GM18498 (cell line): Measurements from ENCODE around the gene CD96.
"Not testable (repeated sequence)": the region's sequence is repeated elsewhere in the genome, so short reads cannot be mapped to it uniquely, and the experiment has no call there.

Source experiments
- ATAC-seq: cut with Tn5 transposase; IDR thresholded peaks from one replicate; pipeline ENCODE4 v1.9.1; 2021; ENCODE audit warnings: mild to moderate bottlenecking, moderate library complexity; ENCODE audit not compliant: unreplicated experiment

Gene CD96, protein sequence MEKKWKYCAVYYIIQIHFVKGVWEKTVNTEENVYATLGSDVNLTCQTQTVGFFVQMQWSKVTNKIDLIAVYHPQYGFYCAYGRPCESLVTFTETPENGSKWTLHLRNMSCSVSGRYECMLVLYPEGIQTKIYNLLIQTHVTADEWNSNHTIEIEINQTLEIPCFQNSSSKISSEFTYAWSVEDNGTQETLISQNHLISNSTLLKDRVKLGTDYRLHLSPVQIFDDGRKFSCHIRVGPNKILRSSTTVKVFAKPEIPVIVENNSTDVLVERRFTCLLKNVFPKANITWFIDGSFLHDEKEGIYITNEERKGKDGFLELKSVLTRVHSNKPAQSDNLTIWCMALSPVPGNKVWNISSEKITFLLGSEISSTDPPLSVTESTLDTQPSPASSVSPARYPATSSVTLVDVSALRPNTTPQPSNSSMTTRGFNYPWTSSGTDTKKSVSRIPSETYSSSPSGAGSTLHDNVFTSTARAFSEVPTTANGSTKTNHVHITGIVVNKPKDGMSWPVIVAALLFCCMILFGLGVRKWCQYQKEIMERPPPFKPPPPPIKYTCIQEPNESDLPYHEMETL

DNA sequence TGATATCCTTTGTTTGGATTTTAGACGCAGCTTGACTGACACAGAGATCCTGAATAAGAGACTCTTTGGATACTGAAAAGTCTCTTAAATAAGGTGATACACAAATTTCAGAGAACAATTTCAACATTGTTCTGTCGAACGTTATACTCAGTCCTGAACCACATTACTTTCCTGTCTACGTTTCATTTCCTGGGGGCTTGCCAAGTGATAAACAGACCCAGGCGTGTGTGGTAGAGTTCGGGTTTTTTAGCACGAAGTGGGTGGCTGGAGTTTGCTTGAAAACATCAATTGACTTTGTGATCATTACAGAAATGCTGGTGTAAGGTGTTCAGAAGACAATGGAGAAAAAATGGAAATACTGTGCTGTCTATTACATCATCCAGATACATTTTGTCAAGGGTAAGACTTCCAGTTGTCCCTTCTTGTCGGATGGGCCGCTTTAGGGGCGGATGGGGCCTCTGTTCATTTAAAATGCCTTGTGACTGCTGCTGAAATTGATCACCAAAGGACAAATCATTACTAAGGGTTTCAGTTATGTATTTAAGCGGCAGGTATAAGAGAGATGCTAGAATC lies at the start of gene CD96:
CD96 (plus strand) TSS at position 287 of the 573 bp plus-strand sequence; CDS start at position 339, 52 bp downstream.
- ATAC-seq, result peak; percentile 38

DNA sequence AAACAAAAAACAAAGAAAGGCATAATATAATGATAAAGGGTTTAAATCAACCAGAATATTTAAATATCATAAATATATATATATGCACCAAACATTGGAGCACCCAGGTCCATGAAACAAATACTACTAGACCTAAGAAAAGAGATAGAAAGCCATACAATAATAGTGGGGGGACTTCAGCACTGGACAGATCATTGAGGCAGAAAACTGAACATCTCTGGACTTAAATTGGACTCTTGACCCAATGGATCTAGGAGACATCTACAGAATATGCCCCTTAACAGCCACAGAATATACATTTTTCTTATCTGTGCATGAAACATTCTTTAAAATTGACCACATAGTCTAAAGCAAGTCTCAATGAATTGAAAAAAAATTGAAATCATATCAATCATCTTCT lies 48.7 kb upstream of the CD96 start:
- ATAC-seq, result no peak

DNA sequence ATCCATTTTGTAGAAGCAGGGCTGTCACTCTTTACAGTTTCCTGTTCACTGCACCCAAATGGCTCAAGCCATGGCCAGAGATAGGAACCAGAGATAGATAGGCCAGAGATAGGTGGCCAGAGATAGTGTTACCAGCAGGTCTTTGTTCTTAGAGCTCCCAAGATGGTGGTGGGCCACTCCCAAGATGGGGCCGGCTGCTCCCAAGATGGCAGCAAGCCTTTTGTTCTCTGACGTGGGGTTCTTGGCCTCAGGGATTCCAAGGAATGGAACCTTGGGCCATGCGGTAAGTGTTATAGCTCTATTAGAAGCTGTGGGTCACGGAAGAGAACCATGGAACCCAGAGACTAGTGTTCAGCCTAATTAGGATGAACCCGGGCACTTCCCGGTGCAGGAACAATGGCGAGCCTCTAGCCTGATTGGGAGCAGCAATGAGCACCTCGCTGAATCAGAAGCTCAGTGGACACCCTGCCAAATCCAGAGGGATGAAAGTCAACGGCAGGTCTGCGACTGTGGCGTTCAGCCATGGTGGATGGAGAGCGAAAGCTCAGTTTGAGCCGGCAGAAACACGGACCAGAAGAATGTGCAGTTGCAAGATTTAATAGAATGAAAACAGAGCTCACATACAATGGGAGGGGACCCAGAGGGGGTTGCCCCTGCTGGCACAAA lies 45.0 kb upstream of the CD96 start:
- no peak for ATAC-seq

GRCh38 chr3:111498022-111498421 lies 44.0 kb upstream of the CD96 start:
- no peak for ATAC-seq

GRCh38 chr3:111506435-111506834 lies 35.6 kb upstream of the CD96 start:
- ATAC-seq, result peak; percentile 69

DNA sequence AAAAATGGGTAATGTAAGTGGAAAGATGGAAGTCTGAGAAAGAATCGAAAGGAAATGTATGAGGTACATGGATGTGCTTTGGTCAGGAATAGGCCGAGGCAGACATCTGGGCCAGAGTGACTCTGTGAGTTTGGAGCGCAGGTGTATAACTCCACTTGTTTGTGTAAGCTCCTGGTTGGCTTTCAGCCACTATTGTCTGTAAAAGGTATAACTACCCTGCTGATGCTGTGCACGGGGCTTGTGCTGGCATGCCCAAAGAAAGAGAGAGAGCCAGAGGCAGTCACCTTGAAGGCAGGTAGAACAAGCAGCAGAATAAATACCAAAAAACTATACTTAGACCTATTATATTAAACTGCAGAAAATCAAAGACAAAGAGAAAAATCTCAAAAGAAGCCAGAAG lies 32.7 kb upstream of the CD96 start:
- ATAC-seq, result no peak

- no peak for ATAC-seq
Observed at GRCh38 chr3:111517801-111518200, 24.2 kb upstream of the CD96 start.

DNA sequence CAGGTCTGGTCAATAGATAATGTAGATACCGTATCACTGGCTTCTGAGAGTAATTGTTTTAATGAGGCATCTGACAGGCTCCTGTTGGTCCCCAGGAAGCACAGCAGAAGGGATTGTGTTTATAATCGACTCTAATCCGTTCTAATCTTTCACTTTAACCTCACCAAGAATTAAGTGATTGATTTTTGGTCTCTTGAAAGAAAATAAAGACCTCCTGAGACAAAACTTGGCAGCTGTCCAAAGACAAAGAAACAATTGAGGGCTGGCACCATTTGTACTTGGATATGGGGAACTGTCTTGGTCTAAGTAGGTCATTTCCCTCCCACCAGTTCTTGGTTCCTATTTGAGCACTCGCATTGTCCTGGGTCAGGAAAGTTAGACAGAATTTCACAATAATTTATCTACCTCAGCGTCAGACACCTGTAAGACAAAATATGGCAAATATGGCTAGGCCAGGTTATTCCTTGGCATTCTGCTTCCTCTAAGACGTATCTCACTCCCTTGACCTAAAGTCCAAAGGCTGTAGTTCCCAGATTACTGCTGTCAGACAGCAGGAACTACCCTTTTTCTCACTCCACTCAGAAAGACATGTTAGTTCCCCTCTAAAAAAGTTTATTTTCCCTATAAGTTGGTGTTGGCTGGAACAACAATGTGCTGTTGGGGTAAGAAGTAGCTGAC lies 22.7 kb upstream of the CD96 start:
- no peak for ATAC-seq

DNA sequence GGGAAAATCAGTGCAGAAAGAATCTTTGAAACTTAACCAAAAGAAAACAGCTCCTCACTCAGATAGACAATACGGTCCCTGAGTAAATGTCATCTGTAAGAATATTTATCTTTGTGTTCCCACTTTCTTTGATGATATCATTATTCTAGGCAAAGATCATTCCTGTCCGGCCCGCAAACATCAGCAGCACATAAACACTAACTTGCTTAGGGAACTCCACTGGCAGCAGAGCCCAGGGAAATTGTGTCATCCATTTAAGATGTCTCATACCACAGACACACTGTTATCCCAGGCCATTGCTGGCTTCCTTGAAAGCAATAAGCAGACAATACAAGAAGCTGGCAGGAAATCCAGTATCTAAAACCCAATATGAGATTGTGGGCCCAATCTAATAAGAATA lies 20.1 kb upstream of the CD96 start:
- no peak for ATAC-seq

DNA sequence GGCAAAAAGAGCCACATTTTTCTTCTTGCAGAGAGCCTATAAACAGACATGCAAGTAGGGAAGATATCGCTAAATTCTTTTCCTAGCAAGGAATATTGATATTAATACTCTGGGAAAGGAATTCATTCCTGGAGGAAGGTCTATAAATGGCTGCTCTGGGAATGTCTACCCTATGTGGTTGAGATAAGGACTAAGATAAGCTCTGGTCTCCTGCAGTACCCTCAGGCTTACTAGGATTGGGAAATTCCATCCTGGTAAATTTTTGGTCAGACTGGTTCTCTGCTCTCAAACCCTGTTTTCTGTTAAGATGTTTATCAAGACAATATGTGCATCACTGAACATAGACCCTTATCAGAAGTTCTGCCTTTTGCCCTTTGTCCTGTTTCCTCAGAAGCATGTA lies 17.5 kb upstream of the CD96 start:
- not testable (repeated sequence) for ATAC-seq

DNA sequence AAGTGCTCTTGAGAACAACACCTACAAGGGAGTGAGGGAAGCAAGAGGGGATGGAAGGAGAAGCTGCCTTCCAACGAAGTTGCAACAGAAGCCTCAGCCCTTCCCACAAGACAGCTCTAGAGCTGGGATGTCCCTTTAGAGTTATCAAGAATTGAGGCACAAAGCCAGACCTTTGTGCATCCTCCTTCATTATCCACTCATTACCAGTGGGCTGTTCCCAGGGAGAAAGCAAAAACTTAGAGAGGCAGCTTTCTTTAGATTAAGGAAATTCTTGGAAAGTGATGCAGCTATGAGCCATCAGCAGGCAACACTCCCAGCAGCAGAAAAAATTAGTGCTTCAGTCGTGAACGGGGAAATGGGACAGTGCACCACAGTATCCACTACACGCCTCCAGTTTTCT lies 10.6 kb upstream of the CD96 start:
- ATAC-seq, result no peak

DNA sequence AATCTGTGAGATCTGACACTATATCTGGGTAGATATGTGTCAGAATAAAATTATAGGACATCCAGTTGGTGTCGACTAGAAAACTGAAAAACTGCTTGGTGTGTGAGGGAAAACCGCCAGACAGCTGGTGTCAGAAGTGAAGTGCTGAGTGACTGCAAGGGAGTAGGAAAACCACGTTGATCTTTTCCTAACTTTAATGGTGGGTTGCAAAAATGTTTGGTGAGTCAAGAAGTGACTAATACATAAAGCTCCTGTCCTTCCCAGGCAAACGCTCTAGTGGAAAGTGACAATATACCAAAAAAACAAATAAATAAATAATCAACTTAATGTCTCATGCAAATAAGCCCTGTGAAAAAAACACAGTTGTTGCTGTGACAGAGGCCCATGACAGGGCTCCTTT lies 7.3 kb upstream of the CD96 start:
- ATAC-seq, result no peak

- no peak for ATAC-seq
Observed at GRCh38 chr3:111538111-111538510, 3.9 kb upstream of the CD96 start.

GRCh38 chr3:111538681-111539083 lies 3.3 kb upstream of the CD96 start:
- peak; percentile 41 for ATAC-seq

- peak; percentile 80 for ATAC-seq
Observed at GRCh38 chr3:111539351-111540331, 2.4 kb upstream of the CD96 start.

GRCh38 chr3:111541391-111541790 lies 606 bp upstream of the CD96 start:
- ATAC-seq, result no peak

GRCh38 chr3:111542611-111543300 lies 759 bp downstream of the CD96 start:
- no peak for ATAC-seq

DNA sequence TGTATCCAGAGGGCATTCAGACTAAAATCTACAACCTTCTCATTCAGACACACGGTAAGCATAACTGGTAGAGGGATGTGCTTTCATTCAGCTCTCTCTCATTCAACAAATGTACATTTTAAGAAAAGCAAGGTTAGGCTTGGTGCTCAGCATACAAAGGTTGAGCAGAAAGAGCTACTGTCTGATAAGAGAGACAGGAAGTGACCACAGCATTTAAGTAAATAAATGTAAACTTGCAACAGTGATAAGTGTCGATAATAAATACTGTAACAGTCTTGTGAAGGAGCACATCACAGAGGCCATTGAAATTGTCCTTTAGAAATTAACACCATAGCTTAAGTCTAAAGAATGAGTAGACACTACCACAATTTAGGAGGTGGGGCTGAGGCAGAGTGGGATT lies 3.4 kb downstream of the CD96 start:
- ATAC-seq, result no peak

GRCh38 chr3:111547631-111548030 lies 5.6 kb downstream of the CD96 start:
- peak; percentile 86 for ATAC-seq
